Endodermal cell (in vitro differentiated cells): ENCODE results near the gene KRTAP11-1. TPM values are rescaled to one million over a fixed set of nuclear protein-coding genes. Genes with fewer than 3 reads are reported as not detected.

Experiments used
- DNase-seq: peaks from one replicate; pipeline ENCODE4 v3.0.0-alpha.2; 2017
- H3K27ac ChIP-seq: 2 replicates; pipeline ENCODE4 v1.5.1; 2013; ENCODE audit warnings: mild to moderate bottlenecking, low read depth, low read length, moderate library complexity
- H3K27me3 ChIP-seq: 2 replicates; pipeline ENCODE4 v1.6.1; 2013; ENCODE audit warnings: mild to moderate bottlenecking, low read length, moderate library complexity; ENCODE audit not compliant: insufficient read depth, control insufficient read depth, poor library complexity, severe bottlenecking
- H3K36me3 ChIP-seq: 2 replicates; pipeline ENCODE4 v1.7.0; 2013; ENCODE audit warnings: mild to moderate bottlenecking, low read length, moderate library complexity; ENCODE audit not compliant: control insufficient read depth, insufficient read depth
- H3K4me1 ChIP-seq: one replicate; pipeline ENCODE4 v1.7.0; 2013; ENCODE audit warnings: low read length; ENCODE audit not compliant: control insufficient read depth, insufficient read depth
- H3K4me3 ChIP-seq: 2 replicates; pipeline ENCODE4 v1.5.1; 2013; ENCODE audit warnings: mild to moderate bottlenecking, low read length, moderate library complexity
- H3K9ac ChIP-seq: 2 replicates; pipeline ENCODE4 v1.6.1; 2013; ENCODE audit warnings: mild to moderate bottlenecking, low read length, moderate library complexity; ENCODE audit not compliant: poor library complexity, severe bottlenecking; ENCODE audit errors: extremely low read depth
- H3K9me3 ChIP-seq: 2 replicates; pipeline ENCODE4 v1.6.1; 2013; ENCODE audit warnings: mild to moderate bottlenecking, low read length, moderate library complexity; ENCODE audit not compliant: control insufficient read depth
- H3K27ac Mint-ChIP-seq: 2 replicates; pipeline ENCODE4 v1.8.0; 2020; ENCODE audit warnings: mixed read lengths
- H3K27me3 Mint-ChIP-seq: 2 replicates; pipeline ENCODE4 v1.8.0; 2021; ENCODE audit warnings: mild to moderate bottlenecking, mixed read lengths; ENCODE audit not compliant: insufficient read depth
- H3K36me3 Mint-ChIP-seq: 2 replicates; pipeline ENCODE4 v1.8.0; 2020; ENCODE audit warnings: low read depth, mixed read lengths
- H3K4me1 Mint-ChIP-seq: 2 replicates; pipeline ENCODE4 v1.8.0; 2020; ENCODE audit warnings: mixed read lengths
- H3K4me3 Mint-ChIP-seq: 2 replicates; pipeline ENCODE4 v1.8.0; 2020; ENCODE audit warnings: mild to moderate bottlenecking, moderate library complexity, mixed read lengths
- H3K9me3 Mint-ChIP-seq: 2 replicates; pipeline ENCODE4 v1.8.0; 2020; ENCODE audit warnings: mild to moderate bottlenecking, mixed read lengths
- CTCF ChIP-seq: fragments of 200-600 bp; sonication (generic); conservative IDR thresholded peaks from 2 replicates; pipeline ENCODE4 v1.5.0; 2021; ENCODE audit warnings: antibody characterized with exemption, mild to moderate bottlenecking
- WGBS, 2 experiments: methylation state at CpG; one replicate each; pipeline versions ENCODE4 v1.1.5 to v1.1.7; 2013; ENCODE audit warnings: missing lambda C conversion rate in 2 of 2, mixed read lengths in 1 of 2; ENCODE audit not compliant: insufficient coverage in 1 of 2, insufficient read length in 1 of 2; 5-methylcytosine and 5-hydroxymethylcytosine counted together
- long read RNA-seq, 4 experiments: library from polyadenylated mRNA in 2 of 4; library from RNA in 1 of 4; library from capped mRNA in 1 of 4; stranded (forward) in 3 of 4; unstranded in 1 of 4; transcript quantifications; one replicate each; pipeline ENCODE4 v2.0.0, GENCODE V29; 2020 to 2021; ENCODE audit warnings: inconsistent platforms in 1 of 4
- polyA plus RNA-seq, 2 experiments: library from polyadenylated mRNA; stranded (reverse); fragments of 50-300 nt; gene quantifications; one replicate each; pipeline ENCODE4 v1.2.3, GENCODE V29; 2013
- total RNA-seq, 2 donors: library from RNA; stranded (reverse); fragmentation: NEBNext Ultra II Directional in 1 of 2; extraction: Animal tissue kit (Norgen Biotek cat#: 25700) in 1 of 2; gene quantifications; 2 replicates in 1 of 2; 3 replicates in 1 of 2; pipeline ENCODE4 v1.2.1, GENCODE V29; 2021

Gene KRTAP11-1
- total RNA-seq = not detected
- not detected for polyA plus RNA-seq (2013, experiment 1 of 2)
- not detected for polyA plus RNA-seq (2013, experiment 2 of 2)
- long read RNA-seq, experiment 1 = 0 reads
- long read RNA-seq, experiment 2 = 0 reads
- long read RNA-seq, experiment 3 = 0 reads
- long read RNA-seq, experiment 4 = 0 reads

DNA sequence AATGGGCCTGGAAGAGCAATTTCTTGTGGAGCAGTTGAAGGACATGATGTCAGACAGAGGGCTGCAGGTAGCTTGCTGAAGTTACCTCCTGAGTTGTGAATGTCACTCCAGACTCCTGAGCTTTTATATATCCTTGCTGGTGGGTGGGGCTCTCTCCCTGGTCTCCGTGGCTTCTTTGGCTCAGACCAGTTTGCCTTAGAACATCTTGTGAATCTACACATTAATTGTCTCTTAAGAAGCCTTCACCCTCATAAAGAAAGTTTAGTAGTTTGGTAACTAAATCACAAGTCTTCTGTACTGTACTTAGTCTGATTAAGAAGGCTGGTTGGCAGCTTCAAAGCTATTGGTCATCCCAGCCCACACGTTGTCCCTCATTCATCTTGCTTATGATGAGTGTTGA lies at the start of gene KRTAP11-1:
Gene KRTAP11-1 (minus strand): TSS at position 101 of the 400 bp plus-strand sequence. CDS start 56 bp downstream, at position 45.
- Mint-ChIP-seq H3K27me3 (no peaks in the 10 kb centered on the region), H3K4me3 (no peak within 1 kb of the TSS), H3K27ac (no peak within 1 kb of the TSS), H3K9me3 (no peaks in the 10 kb centered on the region), H3K36me3 (no peaks in the 10 kb centered on the region), H3K4me1 (no peaks in the 10 kb centered on the region)
- Histone ChIP-seq H3K27ac (no peak within 1 kb of the TSS), H3K9ac (no peak within 1 kb of the TSS), H3K4me1 (no peaks in the 10 kb centered on the region), H3K9me3 (no peaks in the 10 kb centered on the region), H3K27me3 (no peaks in the 10 kb centered on the region), H3K4me3 (no peak within 1 kb of the TSS), H3K36me3 (no peaks in the 10 kb centered on the region)
- TF ChIP-seq CTCF = no peak
- DNase-seq = no peak
- WGBS, 2 experiments = 80 to 93% methylated on average over 1 to 2 of the region's 2 CpGs

- peaks cover 2% of the 10 kb centered on the region for H3K27me3 Mint-ChIP-seq
- H3K4me1 ChIP-seq = no peaks in the 10 kb centered on the region
- no peak for TF ChIP-seq CTCF
- no peak for DNase-seq
- no peak overlapping the region for H3K9ac ChIP-seq
- no peak overlapping the region for H3K27ac Mint-ChIP-seq
- 86 to 100% methylated on average over 1 to 4 of the region's 4 CpGs for WGBS, 2 experiments
- no peaks in the 10 kb centered on the region for H3K9me3 Mint-ChIP-seq
- H3K27ac ChIP-seq = no peak overlapping the region
- no peaks in the 10 kb centered on the region for H3K36me3 Mint-ChIP-seq
- no peak overlapping the region for H3K4me3 Mint-ChIP-seq
- H3K4me1 Mint-ChIP-seq = no peaks in the 10 kb centered on the region
- no peaks in the 10 kb centered on the region for H3K36me3 ChIP-seq
- H3K27me3 ChIP-seq = no peaks in the 10 kb centered on the region
- H3K9me3 ChIP-seq = no peaks in the 10 kb centered on the region
- no peak overlapping the region for H3K4me3 ChIP-seq
Measured at GRCh38 chr21:30924146-30924700, 42.8 kb upstream of the KRTAP11-1 start.

GRCh38 chr21:30921129-30921528 lies 39.7 kb upstream of the KRTAP11-1 start:
- Histone ChIP-seq H3K4me1 (no peaks in the 10 kb centered on the region), H3K36me3 (no peaks in the 10 kb centered on the region), H3K4me3 (no peak overlapping the region), H3K27me3 (no peaks in the 10 kb centered on the region), H3K9me3 (no peaks in the 10 kb centered on the region), H3K27ac (no peak overlapping the region), H3K9ac (no peak overlapping the region)
- Mint-ChIP-seq H3K9me3 (no peaks in the 10 kb centered on the region), H3K36me3 (no peaks in the 10 kb centered on the region), H3K4me3 (no peak overlapping the region), H3K4me1 (no peaks in the 10 kb centered on the region), H3K27ac (no peak overlapping the region), H3K27me3 (no peaks in the 10 kb centered on the region)
- TF ChIP-seq CTCF = no peak
- 73% methylated on average over 3 of the region's 4 CpGs; no CpG with 5 or more reads in 1 of the 2 experiments for WGBS, 2 experiments
- no peak for DNase-seq
